ENCODE measurements around the gene SRP72.

SRP72 gene

GRCh38 chr4:56465599-56466295, 1.7 kb upstream of the SRP72 start:
- DNase-seq (ENCODE audit: low spot score), result peak; percentile 7

GRCh38 chr4:56466296-56466761, 1.1 kb upstream of the SRP72 start:
- peak; percentile 89 for DNase-seq (ENCODE audit: low spot score)

DNA sequence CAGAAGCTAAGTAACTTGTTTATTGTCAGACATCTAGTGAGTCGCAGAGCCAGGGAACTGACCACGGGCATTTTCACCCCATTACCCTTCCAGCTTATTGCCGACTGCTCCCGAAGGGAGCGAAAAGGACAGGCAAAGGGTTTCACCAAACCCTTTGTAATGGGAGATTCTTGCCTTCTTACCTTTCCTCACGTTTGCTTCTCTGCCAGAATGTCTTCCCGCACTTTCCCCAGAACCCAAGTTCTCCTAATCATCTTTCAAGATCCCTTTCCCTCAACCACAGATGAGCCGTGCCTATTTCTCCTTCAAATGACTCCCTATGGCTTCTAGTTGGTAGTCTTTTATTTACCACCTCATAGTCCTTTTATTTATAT, 520 bp upstream of the SRP72 start:
- peak; percentile 7 for DNase-seq (ENCODE audit: low spot score)

GRCh38 chr4:56468097-56468422, 643 bp downstream of the SRP72 start:
- DNase-seq (ENCODE audit: low spot score), result peak; percentile 52

DNA sequence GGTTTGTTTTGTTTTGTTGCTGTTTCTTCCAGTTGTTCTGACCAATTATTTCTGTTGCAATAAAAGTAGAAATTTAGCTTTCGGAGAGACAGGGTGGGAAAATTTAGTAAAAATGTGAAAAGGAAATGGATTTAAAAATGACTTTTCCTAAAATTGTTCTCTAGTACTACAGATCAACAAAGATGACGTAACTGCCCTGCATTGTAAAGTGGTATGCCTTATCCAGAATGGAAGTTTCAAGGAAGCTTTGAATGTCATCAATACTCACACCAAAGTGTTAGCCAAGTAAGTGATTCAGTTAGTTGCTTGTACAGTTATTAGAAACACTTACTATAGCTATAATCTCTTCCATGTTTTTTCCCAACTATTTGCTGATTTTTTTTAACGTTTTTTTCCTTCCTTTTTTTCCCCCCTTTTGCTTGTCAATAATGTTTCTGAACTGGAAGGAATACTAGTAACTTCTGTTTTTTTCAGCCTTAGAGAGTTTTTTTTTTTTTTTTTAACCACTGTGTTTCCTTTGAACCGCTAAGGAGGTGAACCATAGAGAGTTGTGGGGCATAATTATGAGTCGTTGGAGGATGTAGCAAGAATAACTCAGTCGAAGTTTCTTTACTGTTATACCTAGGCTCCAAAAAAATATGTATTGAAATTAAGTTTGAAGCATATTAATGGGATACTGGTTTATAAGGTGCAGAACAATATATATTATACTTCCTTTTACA, 2.2 kb downstream of the SRP72 start:
- no peak for DNase-seq (ENCODE audit: low spot score)

DNA sequence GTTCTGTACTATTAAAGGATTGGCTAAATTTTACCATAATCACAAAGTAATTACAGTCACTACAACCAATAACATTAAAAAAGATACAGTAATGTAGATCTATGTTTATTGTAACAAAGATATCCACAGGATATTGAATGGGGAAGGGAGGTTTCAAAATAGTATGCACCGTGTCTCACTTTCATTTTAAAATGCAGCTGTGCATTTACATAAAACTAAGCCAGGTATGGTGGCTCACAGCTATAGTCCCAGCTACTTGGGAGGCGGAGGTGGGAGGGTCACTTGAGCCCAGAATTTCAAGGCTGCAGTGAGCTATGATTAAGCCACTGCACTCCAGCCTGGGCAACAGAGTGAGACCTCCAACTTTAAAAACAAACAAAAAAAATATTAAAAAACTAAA, 8.5 kb downstream of the SRP72 start:
- no peak for DNase-seq (ENCODE audit: low spot score)

GRCh38 chr4:56477192-56477702, 9.8 kb downstream of the SRP72 start:
- DNase-seq (ENCODE audit: low spot score), result no peak

- DNase-seq (ENCODE audit: low spot score), result no peak
These were observed 13.3 kb downstream of the SRP72 start for GRCh38 chr4:56480691-56481090.

DNA sequence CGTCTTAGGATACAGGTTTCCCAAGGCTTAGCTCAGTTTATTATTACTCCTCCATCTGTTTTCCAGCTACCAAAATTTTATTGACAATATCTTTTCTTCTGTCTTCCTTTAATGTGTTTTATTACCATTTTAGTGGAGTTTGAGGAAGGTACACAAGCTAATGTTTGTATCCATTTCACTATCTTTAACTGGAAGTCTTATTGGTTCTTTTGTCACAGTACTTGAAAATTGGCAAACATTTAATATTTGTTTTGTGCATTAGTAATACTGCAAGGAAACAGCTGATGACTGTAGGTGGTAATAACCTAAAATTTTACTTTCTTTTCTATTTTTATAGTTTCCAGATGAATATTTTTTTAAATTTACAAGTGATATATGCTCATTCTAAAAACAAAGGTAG, 28.8 kb downstream of the SRP72 start:
- no peak for DNase-seq (ENCODE audit: low spot score)

GRCh38 chr4:56505269-56506130, 38.1 kb downstream of the SRP72 start, which contains the start of gene ARL9:
ARL9 (plus strand) TSS chr4:56505791; CDS start chr4:56505863, 72 bp downstream.
- peak; percentile 9 for DNase-seq (ENCODE audit: low spot score)

DNA sequence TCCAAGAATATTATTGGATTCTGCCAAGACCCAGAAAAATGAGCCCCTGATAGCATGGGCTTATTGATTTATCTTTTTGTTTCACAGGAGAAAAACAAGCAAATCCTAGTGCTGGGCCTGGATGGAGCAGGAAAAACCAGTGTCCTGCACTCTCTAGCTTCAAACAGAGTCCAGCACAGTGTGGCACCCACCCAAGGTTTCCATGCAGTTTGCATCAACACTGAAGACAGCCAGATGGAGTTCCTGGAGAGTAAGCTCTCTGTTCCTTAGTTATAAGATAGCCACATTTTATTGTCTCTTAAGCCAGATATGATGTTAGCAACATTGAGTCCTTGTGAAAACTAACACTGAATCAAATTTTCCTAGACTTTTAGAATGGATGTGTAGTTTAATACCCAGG, 43.7 kb downstream of the SRP72 start:
- no peak for DNase-seq (ENCODE audit: low spot score)

DNA sequence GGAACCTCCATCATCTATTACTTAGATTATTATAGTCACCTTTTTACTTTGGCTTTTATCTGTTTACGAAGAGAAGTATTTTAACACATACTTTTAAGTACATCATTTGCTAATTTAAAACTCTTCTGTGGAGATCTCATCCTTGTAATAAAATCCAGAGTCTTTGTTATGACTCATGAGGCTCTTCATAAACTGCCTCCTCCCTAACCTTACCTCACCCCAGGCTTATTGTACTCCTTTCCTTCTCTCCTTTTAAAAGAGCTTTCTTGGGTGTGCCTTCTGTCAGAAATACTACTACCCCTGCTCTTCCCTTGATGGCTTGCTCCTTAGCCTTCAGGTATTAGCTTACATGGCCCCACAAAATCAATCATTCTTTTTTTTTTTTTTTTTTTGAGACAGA, 44.7 kb downstream of the SRP72 start:
- no peak for DNase-seq (ENCODE audit: low spot score)

GRCh38 chr4:56513517-56513916, 46.1 kb downstream of the SRP72 start:
- DNase-seq (ENCODE audit: low spot score), result no peak

DNA sequence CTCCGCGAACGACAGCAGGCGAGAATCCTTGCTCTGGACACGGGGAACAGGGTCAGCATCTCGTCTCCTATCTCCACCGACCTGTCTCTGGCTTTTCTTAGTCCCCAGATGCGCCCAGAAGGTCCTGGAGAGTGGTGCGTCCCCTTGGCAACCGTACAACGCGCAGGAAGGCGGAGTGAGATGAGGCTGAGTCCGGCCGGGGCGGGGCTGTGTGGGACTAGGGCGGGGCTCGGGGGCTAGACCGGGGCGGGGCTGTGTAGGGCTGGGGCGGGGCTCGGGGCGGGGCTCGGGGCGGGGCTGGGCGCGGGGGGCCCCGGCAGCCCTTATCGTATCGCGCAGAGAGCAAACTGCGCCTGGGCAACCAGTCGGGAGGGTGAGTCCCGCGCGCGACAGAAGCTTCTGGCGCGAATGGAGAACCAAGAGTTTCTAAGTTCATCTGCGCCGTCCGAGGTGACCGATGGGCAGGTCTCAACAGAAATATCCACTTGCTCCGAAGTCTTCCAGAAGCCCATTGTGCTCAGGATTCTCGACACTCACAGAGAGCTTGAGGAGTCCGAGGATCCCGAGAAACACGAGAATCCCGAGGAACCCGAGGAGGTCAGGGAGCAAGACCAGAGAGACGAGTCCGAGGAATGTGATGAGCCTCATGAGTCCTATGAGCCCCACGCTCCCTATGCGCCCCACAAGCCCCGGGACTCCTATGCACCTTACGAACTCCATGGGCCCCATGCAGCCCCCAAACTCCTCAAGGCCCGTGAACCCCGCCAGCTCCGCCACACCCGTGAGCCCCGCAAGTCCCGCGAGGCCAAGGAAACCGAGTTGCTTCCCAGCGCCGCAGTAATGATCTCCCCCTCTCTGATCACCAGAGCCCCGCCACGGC, 63.1 kb downstream of the SRP72 start:
- DNase-seq (ENCODE audit: low spot score), result peak; percentile 58

- no peak for DNase-seq (ENCODE audit: low spot score)
These were observed 63.8 kb downstream of the SRP72 start for GRCh38 chr4:56531149-56531770.

DNA sequence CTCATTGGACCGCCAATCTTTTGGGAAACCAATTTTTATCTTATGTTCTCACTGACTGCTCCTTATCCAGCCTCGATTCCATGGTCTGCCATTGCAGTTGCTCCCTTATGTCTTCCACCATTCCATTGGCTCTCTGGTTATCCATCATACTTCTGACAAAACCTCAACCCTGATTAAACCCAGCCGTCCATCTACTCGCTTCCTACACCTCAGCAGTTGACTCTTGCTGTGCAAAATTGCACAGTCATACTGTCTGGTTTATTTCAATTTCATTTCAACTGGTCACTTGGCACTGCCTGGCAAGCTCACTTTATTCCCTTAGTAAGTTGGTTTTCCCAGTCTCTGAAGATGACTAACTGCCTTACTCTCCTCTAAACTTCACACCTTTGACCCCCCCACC, 64.4 kb downstream of the SRP72 start:
- no peak for DNase-seq (ENCODE audit: low spot score)

GRCh38 chr4:56532239-56532638, 64.8 kb downstream of the SRP72 start:
- no peak for DNase-seq (ENCODE audit: low spot score)

DNA sequence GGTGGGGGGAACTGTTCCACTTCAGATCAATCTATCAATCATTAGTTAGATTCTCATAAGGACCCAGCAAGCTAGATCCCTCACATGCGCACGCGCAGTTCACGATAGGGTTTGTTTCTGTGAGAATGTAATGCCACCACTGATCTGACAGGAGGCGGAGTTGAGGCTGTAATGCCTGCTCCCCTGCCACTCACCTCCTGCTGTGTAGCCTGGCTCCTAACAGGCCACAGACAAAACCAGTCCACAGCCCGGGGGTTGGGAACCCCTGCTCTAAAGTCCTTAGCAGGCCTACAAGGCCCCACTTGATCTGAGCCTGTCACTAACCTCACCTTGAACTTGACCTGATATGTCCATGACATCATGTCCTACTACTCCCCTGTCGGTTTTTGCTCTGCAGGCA, 68.5 kb downstream of the SRP72 start:
- DNase-seq (ENCODE audit: low spot score), result no peak

DNA sequence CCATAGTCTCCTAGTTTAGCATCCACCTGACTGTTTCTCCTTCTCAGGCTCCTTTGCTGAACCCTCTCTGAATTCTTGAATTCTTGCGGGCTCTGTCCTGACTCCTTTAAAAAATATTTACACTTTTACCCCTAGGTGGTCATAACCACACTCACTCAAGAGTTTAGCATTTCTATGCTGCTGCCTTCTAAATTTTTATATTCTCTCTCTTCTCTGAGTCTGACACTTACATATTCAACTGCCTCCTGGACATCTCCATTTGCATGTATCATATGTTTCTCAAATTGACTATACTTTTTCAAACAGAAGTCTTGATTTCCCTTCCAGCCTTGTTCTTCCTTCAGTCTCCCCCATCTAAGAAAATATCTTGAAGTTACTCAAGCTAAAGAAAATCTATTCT, 69.7 kb downstream of the SRP72 start:
- no peak for DNase-seq (ENCODE audit: low spot score)

DNA sequence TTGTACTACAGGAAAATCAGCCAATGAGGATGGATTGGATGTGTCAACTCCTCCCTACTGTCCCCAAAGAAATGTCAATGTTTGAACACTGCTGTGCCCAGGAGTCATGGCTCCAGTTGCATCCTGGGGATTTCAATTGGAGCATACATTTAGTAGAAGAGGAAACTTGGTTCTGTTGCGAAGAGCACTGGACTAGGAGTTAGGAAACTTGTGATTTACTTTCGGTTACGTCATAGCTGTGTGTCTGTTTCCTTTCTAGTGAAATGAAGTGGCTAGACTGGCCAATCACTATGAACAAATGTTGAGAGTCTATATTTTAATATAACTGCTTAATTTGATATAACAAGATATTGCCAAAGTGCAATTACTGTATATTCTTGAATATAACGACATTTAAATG, 73.4 kb downstream of the SRP72 start:
- no peak for DNase-seq (ENCODE audit: low spot score)

- DNase-seq (ENCODE audit: low spot score), result peak; percentile 80
These were observed 77.2 kb downstream of the SRP72 start for GRCh38 chr4:56544573-56545131.

Measured in LoVo (cell line).